ENCODE results near the gene CDH24. TPM values are rescaled to one million over a fixed set of nuclear protein-coding genes. Genes with fewer than 3 reads are reported as not detected.
"Not testable (repeated sequence)": the region's sequence is repeated elsewhere in the genome, so short reads cannot be mapped to it uniquely, and the experiment has no call there.

CDH24 gene
- total RNA-seq, 1 experiment from 2014 or later: 13.7 TPM

GRCh38 chr14:23021434-23021833 lies 35.9 kb downstream of the CDH24 start:
- no peak for DNase-seq (ENCODE audit: low read depth)

DNA sequence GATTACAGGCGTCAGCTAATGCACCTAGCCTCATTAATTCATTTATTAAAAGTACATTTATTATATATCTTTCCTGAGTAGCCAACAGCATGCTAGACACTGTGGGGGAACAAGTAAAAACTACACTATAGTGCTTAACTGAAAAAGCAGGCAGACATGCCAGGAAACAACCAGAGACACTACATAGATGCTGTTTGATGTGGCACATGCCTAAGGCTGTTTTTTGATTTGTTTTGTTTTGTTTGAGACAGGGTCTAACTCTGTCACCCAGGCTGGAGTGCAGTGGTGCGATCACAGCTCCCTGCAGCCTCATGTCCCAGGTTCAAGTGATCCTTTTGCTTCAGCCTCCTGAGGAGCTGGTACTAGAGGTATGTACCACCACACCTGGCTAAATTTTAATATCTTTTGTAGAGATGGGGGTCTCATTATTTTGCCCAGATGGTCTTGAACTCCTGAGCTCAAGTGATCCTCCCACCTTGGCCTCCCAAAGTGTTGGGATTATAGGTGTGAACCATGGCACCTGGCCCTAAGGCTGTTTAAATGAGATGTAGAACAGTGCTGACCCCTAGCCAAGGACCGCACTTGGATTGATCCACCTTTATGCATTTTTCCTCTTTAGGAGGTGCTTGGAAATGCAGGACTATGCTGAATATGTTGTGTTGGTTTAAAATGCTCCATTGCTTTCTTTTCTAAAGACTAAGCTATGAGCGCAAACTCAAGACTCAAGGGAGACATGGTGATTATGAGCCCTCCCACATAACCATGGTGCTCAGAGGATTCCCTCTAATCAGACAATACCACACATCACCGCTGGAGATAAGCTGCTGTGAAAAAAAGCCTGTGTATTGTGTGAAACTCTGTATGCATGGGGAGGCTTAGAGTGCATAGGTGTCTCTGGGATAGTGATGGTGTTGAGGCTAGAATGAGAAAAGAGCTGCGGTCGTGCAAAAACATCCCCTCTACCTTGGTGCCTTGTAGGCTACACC lies 36.9 kb downstream of the CDH24 start:
- DNase-seq (ENCODE audit: low read depth): no peak

DNA sequence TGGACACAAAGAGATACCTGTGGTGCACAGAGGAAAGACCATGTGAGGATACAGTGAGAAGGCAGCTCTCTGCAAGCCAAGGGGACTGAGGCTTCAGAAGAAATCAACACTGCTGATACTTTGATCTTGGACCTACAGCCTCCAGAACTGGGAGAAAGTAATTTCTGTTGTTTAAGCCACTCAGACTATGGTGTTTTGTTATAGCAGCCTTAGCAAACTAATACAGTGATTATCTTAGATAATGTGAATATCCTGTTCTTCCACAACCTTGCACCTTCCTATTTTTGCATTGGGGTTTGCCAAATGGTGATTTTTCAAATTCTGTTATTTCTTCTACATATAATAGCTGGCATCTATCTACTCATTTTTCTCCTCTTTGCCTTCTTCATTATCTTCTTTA lies 39.2 kb downstream of the CDH24 start:
- DNase-seq (ENCODE audit: low read depth): no peak

- DNase-seq (ENCODE audit: low read depth): no peak
These were observed 40.2 kb downstream of the CDH24 start for GRCh38 chr14:23017091-23017490.

DNA sequence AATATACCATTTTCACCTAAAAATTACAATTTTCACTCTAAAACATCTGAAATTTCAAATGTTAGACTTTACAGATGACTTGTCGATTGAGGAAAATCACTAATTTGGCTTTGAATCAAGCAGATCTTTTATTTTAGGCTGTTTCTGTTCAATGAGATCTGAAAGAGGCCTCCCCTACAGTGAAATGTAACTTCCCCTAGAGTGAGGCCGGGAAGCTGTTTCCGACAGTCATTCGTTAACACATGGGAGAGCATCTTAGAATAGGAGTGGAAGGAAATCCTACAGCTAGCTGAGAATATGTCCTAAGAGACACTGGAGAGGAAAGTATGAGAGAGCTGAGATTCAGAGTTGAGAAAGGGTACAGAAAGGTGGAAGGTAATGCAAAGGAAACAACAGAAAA lies 41.7 kb downstream of the CDH24 start:
- DNase-seq (ENCODE audit: low read depth): no peak

- DNase-seq (ENCODE audit: low read depth): not testable (repeated sequence)
These were observed 43.6 kb downstream of the CDH24 start for GRCh38 chr14:23013749-23014054.

GRCh38 chr14:23013054-23013748 lies 44.1 kb downstream of the CDH24 start:
- no peak for DNase-seq (ENCODE audit: low read depth)

DNA sequence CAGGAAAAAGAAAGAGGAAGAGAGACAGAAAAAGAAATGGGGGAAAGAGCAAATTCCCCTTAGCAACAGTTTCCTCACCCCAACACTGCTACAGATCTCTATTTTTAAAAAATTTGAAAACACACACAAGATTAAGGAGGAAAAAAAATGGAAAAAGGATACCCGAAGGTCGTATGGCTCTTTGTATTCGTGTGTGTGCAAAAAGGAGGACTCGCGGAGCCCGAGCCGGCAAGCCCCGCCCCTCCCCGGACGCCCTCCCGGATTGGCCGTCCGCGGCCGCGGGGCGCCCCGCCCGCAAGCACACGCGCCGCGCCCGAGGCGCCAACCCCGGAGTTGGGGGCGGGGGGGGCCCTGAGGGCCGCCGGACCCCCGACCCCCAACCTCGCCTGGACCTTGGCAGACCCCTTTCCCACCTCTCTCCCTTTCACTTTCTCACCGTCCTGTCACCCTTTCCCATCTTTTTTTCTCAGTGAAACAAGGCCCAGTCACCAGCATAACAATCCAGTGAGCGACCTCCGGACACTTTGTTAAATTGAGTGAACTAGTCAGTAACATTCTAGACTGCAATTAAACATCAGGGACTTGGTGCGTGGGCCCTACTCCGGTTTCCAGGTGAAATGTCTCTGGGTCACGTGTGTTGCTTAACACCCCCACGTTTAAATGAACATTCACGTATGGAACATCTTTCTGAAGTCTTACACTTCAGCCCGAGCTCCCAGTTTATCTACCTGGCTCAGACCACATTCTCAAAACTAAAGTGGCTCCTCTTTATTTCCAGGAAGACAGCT lies 47.2 kb downstream of the CDH24 start, which contains the start of gene C14orf93:
C14orf93 (minus strand) TSS at position 205 of the 788 bp plus-strand sequence. CDS start 11,120 bp downstream, outside the sequence.
- DNase-seq (ENCODE audit: low read depth): peak; percentile 66

DNA sequence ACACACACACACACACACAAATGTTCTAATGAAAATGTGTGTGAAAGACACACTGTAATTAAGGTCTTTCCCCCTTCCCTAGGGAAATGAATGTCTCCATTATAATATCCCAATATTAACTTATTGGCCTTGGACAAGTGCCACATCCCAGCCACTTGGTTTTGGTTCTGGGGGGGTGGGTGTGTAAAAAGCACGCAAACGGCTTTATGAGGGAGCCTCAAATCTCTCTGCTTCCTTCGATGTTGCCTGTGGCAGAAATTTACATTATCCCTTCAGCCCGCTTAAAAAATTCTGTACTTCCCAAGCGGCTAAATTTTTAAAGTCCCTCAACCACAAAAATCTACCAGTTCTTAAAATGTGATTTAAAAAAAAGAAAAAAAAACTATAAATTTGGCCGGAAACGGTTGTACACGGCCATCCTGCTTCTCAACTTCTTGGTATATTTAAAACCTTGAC lies 47.8 kb downstream of the CDH24 start:
- no peak for DNase-seq (ENCODE audit: low read depth)

- DNase-seq (ENCODE audit: low read depth): peak; percentile 54
These were observed 48.5 kb downstream of the CDH24 start for GRCh38 chr14:23008831-23009230.

DNA sequence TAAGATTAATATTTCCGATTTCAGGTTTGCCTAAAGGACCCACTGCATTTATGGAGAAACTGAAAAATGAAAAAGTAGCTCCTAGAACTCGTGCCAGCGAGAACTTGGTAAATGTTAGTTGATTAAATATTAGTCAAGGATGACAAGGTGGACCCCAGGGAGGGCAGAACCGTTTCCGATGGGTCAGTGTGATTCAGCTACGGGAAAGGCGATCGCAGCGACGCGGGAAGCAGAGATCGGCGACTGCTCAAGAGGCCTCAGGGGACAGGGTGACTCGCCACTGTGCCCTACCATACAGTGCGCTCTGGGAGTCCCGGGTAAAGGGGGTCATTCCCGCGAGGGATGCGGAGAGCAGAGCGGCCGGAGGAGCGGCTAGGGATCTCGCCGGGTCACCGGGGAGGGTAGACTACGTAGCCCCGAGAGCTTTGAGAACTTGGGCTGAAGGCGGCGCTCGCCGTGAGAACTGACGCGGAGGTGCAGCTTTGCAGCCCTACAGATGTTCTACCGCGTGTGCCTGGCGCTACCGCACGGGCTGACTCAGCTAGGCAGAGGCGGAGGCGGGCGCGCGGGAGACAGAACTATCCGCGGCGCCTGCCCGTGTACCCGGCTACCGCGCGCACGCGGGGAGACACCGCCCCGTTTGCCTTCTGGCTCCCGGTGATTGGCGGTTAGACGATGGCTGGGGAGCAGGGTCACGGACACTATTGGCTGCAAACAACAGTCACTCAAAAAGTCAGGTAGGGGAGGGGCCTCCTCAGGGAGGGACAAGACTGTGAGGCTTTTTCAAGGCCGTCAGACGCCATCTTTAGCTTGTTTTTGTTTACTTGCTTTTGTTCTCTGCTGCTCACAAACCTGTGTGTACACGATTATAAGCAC lies 50.5 kb downstream of the CDH24 start:
- DNase-seq (ENCODE audit: low read depth): peak; percentile 96

GRCh38 chr14:23006188-23006534 lies 51.2 kb downstream of the CDH24 start:
- no peak for DNase-seq (ENCODE audit: low read depth)

- DNase-seq (ENCODE audit: low read depth): no peak
These were observed 51.7 kb downstream of the CDH24 start for GRCh38 chr14:23005451-23006187.

DNA sequence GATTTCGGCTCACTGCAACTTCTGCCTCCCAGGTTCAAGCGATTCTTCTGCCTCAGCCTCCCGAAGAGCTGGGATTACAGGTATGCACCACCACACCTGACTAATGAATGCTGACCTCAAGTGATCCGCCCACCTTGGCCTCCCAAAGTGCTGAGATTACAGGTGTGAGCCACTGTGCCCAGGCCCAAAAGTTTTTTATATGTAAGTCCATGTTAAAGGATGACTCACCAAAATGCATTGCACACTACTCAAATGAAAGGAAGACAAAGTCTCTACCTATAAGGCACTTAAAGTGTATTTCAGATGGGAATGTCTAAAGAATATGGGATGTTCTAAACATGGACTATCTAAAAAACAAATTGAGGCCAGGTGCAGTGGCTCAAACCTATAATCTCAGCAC lies 53.0 kb downstream of the CDH24 start:
- DNase-seq (ENCODE audit: low read depth): not testable (repeated sequence)

GRCh38 chr14:23002592-23002991 lies 54.7 kb downstream of the CDH24 start:
- DNase-seq (ENCODE audit: low read depth): no peak

- DNase-seq (ENCODE audit: low read depth): no peak
These were observed 56.5 kb downstream of the CDH24 start for GRCh38 chr14:23000860-23001259.

DNA sequence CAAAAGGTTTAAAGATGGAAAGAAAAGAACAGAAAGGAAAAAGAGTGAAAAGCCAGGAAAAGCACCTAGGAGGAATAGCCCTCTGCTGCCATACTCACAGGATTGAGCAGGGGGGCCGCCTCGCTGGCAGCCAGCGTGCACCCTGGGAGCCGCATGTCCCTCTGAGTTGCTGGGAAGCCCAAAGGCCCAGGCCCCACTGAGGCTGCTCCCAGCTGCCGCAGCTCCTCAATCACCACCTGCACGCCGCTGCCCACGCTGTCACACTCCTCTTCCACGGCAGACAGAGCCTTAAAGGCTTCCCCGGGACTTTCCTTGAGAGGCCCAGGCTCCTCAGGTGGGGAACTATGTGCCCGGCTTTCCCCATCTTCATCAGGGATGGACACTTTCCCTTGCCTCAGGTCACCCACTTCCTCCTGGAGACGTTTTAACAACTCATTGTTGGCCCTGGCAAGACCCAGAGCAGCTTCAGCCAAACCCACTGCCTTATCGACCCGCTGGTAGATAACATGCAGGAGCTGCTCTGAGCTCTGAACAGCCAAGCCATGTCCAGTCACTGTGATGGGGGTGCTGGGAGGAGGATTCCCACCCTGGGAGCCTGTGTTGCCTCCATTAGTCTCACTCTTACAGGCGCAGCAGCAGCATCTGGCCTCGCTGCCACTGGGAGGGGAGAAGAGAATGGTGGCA lies 58.8 kb downstream of the CDH24 start:
- DNase-seq (ENCODE audit: low read depth): no peak

DNA sequence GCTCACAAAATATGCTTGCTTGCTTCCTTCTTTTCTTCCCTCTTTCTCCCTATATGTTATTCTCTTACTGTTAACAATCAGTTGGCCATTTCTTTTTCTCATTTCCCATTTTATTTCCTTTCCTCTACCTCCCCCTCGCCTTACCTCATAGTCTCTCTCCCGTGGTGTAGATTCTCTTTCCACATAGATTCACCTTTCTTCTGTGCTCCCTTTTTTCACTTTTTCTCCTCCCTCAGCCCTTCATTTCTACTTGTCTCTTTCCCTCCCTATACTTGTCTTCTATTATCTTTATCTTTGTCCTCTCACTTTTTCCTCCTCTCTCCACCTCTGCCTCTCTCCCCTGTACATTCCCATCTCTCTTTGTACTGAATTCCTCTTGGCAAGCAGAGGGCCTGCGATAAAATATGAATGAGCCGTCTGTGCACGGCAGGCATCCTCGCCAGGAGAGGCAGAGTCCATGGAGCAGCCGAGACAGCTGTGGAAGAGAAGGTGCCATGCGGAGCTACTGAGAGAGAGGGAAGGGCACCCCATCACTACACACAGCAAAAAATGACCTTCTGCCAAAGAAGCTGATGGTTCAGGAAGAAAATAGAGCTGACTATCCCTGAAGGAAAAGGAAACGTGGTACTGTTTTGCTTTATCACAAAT lies 59.5 kb downstream of the CDH24 start:
- no peak for DNase-seq (ENCODE audit: low read depth)

Measured in M059J (cell line).